ENCODE data around the gene THOC5. TPM values are rescaled to one million over a fixed set of nuclear protein-coding genes. Genes with fewer than 3 reads are reported as not detected.

Gene THOC5
- total and polyA plus RNA-seq, 2 of the 4 experiments (the other 2 are of a cell fraction) = 68.4 to 73.7 TPM

GRCh38 chr22:29578462-29579200 lies 25.1 kb upstream of the THOC5 start:
- Histone ChIP-seq H3K27me3 (ENCODE audit: control insufficient read depth, insufficient read depth, low read length) (no peaks in the 10 kb centered on the region), H3K4me1 (ENCODE audit: control insufficient read depth, insufficient read depth, low read length) (peaks cover 2% of the 10 kb centered on the region), H3K9me1 (ENCODE audit: insufficient read depth, low read length) (peaks cover 11% of the 10 kb centered on the region), H2AK9ac (replicated peaks; ENCODE audit: low read depth, low read length, poor library complexity) (no peak overlapping the region), H2BK15ac (ENCODE audit: low read depth, low read length) (no peak overlapping the region), H3K4ac (ENCODE audit: low read depth, low read length) (no peak overlapping the region), H4K20me1 (ENCODE audit: insufficient read depth, low read length) (no peaks in the 10 kb centered on the region), H3K4me3 (ENCODE audit: insufficient read depth, low read depth, low read length) (no peak overlapping the region), H3K36me3 (ENCODE audit: control insufficient read depth, insufficient read depth, low read length) (peaks cover 2% of the 10 kb centered on the region; the same call in 1 of the 2 replicates), H3K14ac (replicated peaks; ENCODE audit: low read depth, low read length) (no peak overlapping the region), H2BK120ac (ENCODE audit: low read depth, low read length) (no peak overlapping the region), H3K9me3 (ENCODE audit: control insufficient read depth, insufficient read depth, low read length) (no peaks in the 10 kb centered on the region), H4K91ac (ENCODE audit: insufficient read depth, low read depth, low read length) (no peak overlapping the region), H2AK5ac (ENCODE audit: low read depth, low read length) (no peak overlapping the region), H3K4me2 (ENCODE audit: low read depth, low read length) (no peak overlapping the region), H2BK5ac (ENCODE audit: low read depth, low read length, poor library complexity, severe bottlenecking) (no peak overlapping the region), H3K56ac (ENCODE audit: extremely low read depth, insufficient read depth, low read length) (no peak overlapping the region), H4K5ac (ENCODE audit: low read depth, low read length) (no peak overlapping the region), H2BK20ac (ENCODE audit: low read depth, low read length) (no peak overlapping the region), H3K27ac (ENCODE audit: insufficient read depth, low read length) (no peak overlapping the region), H3K9ac (ENCODE audit: low read depth, low read length) (no peak overlapping the region), H3K23ac (ENCODE audit: low read depth, low read length) (no peak overlapping the region), H3K79me1 (ENCODE audit: low read depth in 1 of 2, low read length in 2 of 2) (peaks cover 12 to 17% of the 10 kb centered on the region in 2 experiments; a peak in 3 of 4 replicates), H2AFZ (replicated peaks; ENCODE audit: low read length, poor library complexity) (no peak overlapping the region), H3K18ac (ENCODE audit: low read depth, low read length) (no peak overlapping the region), H4K8ac (ENCODE audit: low read depth in 2 of 2, low read length in 2 of 2) (no peak overlapping the region)
- TF ChIP-seq FOS (IDR thresholded peaks at IDR 0.05; ENCODE audit: low read depth, low read length) (no peak), ELK1 (IDR thresholded peaks at IDR 0.05; ENCODE audit: borderline replicate concordance, low read depth, low read length) (no peak), RAD21 (IDR thresholded peaks at IDR 0.05; ENCODE audit: low read length) (no peak), RCOR1 (IDR thresholded peaks at IDR 0.05; ENCODE audit: insufficient replicate concordance, low read length) (no peak), MXI1 (IDR thresholded peaks at IDR 0.05; ENCODE audit: borderline replicate concordance, low read depth, low read length) (no peak), CEBPB (IDR thresholded peaks at IDR 0.05; ENCODE audit: low read depth, low read length) (no peak), RFX5 (IDR thresholded peaks at IDR 0.05; ENCODE audit: low read depth, low read length) (no peak), CTCF (conservative IDR thresholded peaks at IDR 0.05; ENCODE audit: low read depth, low read length) (no peak), CHD1 (IDR thresholded peaks at IDR 0.05; ENCODE audit: low read depth, low read length) (no peak), MAZ (IDR thresholded peaks at IDR 0.05; ENCODE audit: borderline replicate concordance, low read depth, low read length) (no peak), USF2 (IDR thresholded peaks at IDR 0.05; ENCODE audit: low read depth, low read length) (no peak), BHLHE40 (IDR thresholded peaks at IDR 0.05; ENCODE audit: low read depth, low read length) (no peak), NFE2L2 (IDR thresholded peaks at IDR 0.05; ENCODE audit: low read depth, low read length) (no peak), SMC3 (IDR thresholded peaks at IDR 0.05; ENCODE audit: low read depth, low read length) (no peak), MAFK (IDR thresholded peaks at IDR 0.05; ENCODE audit: low read depth, low read length) (no peak)
- no peak for DNase-seq
- CTCF ChIA-PET = no interaction called here
- in situ Hi-C loops (cut with MboI; ENCODE audit: low sequenced_read_pairs) = no loop called here
- dilution Hi-C loops (cut with HindIII; ENCODE audit: low sequenced_read_pairs, unreplicated experiment) = no loop called here
- WGBS, 2 experiments (ENCODE audit: extremely low coverage in 2 of 2, insufficient read length in 1 of 2) = 71% methylated on average over 3 of the region's 10 CpGs; no CpG with 5 or more reads in 1 of the 2 experiments
- no TSS peak for BruUV-seq (replicated peaks)
- intact Hi-C loops (cut with micrococcal nuclease) = no loop called here
- no peak for ATAC-seq (ENCODE audit: low read depth)
- POLR2A ChIA-PET (ENCODE audit: unreplicated experiment) = no interaction called here
